ENCODE data around the gene CFAP206.
"Not testable (repeated sequence)": the region's sequence is repeated elsewhere in the genome, so short reads cannot be mapped to it uniquely, and the experiment has no call there.

Gene CFAP206

GRCh38 chr6:87487555-87487954 is 79.8 kb downstream of the CFAP206 start:
- no peaks in the 10 kb centered on the region for H3K4me1 ChIP-seq
- TF ChIP-seq CTCF (IDR thresholded peaks at IDR 0.05; ENCODE audit: low read depth, low read length): no peak
- no peaks in the 10 kb centered on the region for H3K27me3 ChIP-seq
- no peaks in the 10 kb centered on the region for H3K36me3 ChIP-seq
- DNase-seq: no peak
- no peaks in the 10 kb centered on the region for H3K9me3 ChIP-seq
- no peak overlapping the region for H3K4me3 ChIP-seq (ENCODE audit: low read depth, low read length)

GRCh38 chr6:87489326-87489725 is 81.6 kb downstream of the CFAP206 start:
- H3K9me3 ChIP-seq; H3K36me3 ChIP-seq; H3K4me3 ChIP-seq (ENCODE audit: low read depth, low read length); H3K27me3 ChIP-seq; H3K4me1 ChIP-seq; DNase-seq: not testable (repeated sequence)

- no peak for TF ChIP-seq CTCF (IDR thresholded peaks at IDR 0.05; ENCODE audit: low read depth, low read length)
- no peaks in the 10 kb centered on the region for H3K9me3 ChIP-seq
- no peaks in the 10 kb centered on the region for H3K36me3 ChIP-seq
- no peaks in the 10 kb centered on the region for H3K27me3 ChIP-seq
- H3K4me1 ChIP-seq: no peaks in the 10 kb centered on the region
- no peak overlapping the region for H3K4me3 ChIP-seq (ENCODE audit: low read depth, low read length)
- no peak for DNase-seq
Measured at GRCh38 chr6:87494761-87495422, 87.1 kb downstream of the CFAP206 start.

GRCh38 chr6:87498048-87498447 is 90.3 kb downstream of the CFAP206 start:
- Histone ChIP-seq H3K27me3 (no peaks in the 10 kb centered on the region), H3K4me3 (ENCODE audit: low read depth, low read length) (no peak overlapping the region), H3K9me3 (no peaks in the 10 kb centered on the region), H3K36me3 (no peaks in the 10 kb centered on the region; the same call in 1 of the 2 replicates), H3K4me1 (no peaks in the 10 kb centered on the region)
- no peak for DNase-seq
- no peak for TF ChIP-seq CTCF (IDR thresholded peaks at IDR 0.05; ENCODE audit: low read depth, low read length)

GRCh38 chr6:87501809-87502572 is 94.2 kb downstream of the CFAP206 start:
- Histone ChIP-seq H3K9me3 (no peaks in the 10 kb centered on the region), H3K4me1 (no peaks in the 10 kb centered on the region), H3K36me3 (no peaks in the 10 kb centered on the region; the same call in 1 of the 2 replicates), H3K27me3 (no peaks in the 10 kb centered on the region), H3K4me3 (ENCODE audit: low read depth, low read length) (no peak overlapping the region)
- no peak for DNase-seq
- no peak for TF ChIP-seq CTCF (IDR thresholded peaks at IDR 0.05; ENCODE audit: low read depth, low read length)

- Histone ChIP-seq H3K36me3 (peaks cover 9% of the 10 kb centered on the region), H3K27me3 (no peaks in the 10 kb centered on the region), H3K9me3 (no peaks in the 10 kb centered on the region), H3K4me1 (no peaks in the 10 kb centered on the region), H3K4me3 (ENCODE audit: low read depth, low read length) (no peak overlapping the region)
- no peak for TF ChIP-seq CTCF (IDR thresholded peaks at IDR 0.05; ENCODE audit: low read depth, low read length)
- no peak for DNase-seq
Measured at GRCh38 chr6:87504441-87504840, 96.7 kb downstream of the CFAP206 start.
